GM10266 (cell line): ENCODE data around the gene LTN1.
"Not testable (repeated sequence)": the region's sequence is repeated elsewhere in the genome, so short reads cannot be mapped to it uniquely, and the experiment has no call there.

Source experiments
- DNase-seq: peaks from one replicate; pipeline ENCODE4 v3.0.0; 2012; ENCODE audit errors: extremely low spot score
- CTCF ChIP-seq: IDR thresholded peaks from 2 replicates; pipeline ENCODE4 v1.5.1; 2012; ENCODE audit warnings: mild to moderate bottlenecking, low read depth; ENCODE audit not compliant: control insufficient read depth, insufficient read depth; ENCODE audit errors: missing control alignments

LTN1 gene

GRCh38 chr21:29024474-29025327 lies 32.0 kb upstream of the LTN1 start, which contains the start of gene USP16:
USP16 (plus strand) TSS chr21:29024668; CDS start chr21:29027914, 3,246 bp downstream.
- TF ChIP-seq CTCF = no peak
- peak; percentile 96 for DNase-seq

GRCh38 chr21:29022166-29022565 lies 29.5 kb upstream of the LTN1 start:
- no peak for DNase-seq
- TF ChIP-seq CTCF = no peak

GRCh38 chr21:29018540-29018939 lies 25.9 kb upstream of the LTN1 start:
- DNase-seq = no peak
- no peak for TF ChIP-seq CTCF

GRCh38 chr21:29017639-29018237 lies 25.1 kb upstream of the LTN1 start:
- peak; percentile 38 for DNase-seq
- no peak for TF ChIP-seq CTCF

- not testable (repeated sequence) for DNase-seq
These were observed 18.6 kb upstream of the LTN1 start for GRCh38 chr21:29011236-29011635.

- no peak for TF ChIP-seq CTCF
- DNase-seq = no peak
These were observed 15.7 kb upstream of the LTN1 start for GRCh38 chr21:29008367-29008766.

GRCh38 chr21:29007810-29008209 lies 15.1 kb upstream of the LTN1 start:
- TF ChIP-seq CTCF = no peak
- no peak for DNase-seq
